ENCODE data around the gene FMNL1. TPM values are rescaled to one million over a fixed set of nuclear protein-coding genes. Genes with fewer than 3 reads are reported as not detected.
A peak's percentile ranks its signal among the peaks of the same experiment; 100 is the strongest.

The FMNL1 gene
- polyA plus RNA-seq, 1 donor (not counting 4 experiments of a cell fraction or from before 2014, with no cell fraction given) = 0.46 TPM

GRCh38 chr17:45279898-45280297 is 58.2 kb downstream of the FMNL1 start:
- Histone ChIP-seq H3K4me3 (ENCODE audit: control insufficient read depth in 2 of 3, extremely low read depth in 1 of 3, insufficient read depth in 2 of 3, low read depth in 1 of 3, low read length in 3 of 3) (no peak overlapping the region), H3K79me2 (ENCODE audit: control insufficient read depth, insufficient read depth, low read length) (peaks cover 8% of the 10 kb centered on the region), H4K20me1 (ENCODE audit: control insufficient read depth, extremely low read depth, insufficient read depth, low read length) (no peaks in the 10 kb centered on the region), H3K9ac (ENCODE audit: control insufficient read depth, extremely low read depth, insufficient read depth, low read length) (no peak overlapping the region), H3K9me3 (ENCODE audit: control insufficient read depth, low read depth, low read length) (no peaks in the 10 kb centered on the region), H3K27me3 (ENCODE audit: control insufficient read depth, extremely low read depth, insufficient read depth, low read length) (no peaks in the 10 kb centered on the region), H2AFZ (ENCODE audit: control insufficient read depth, low read length) (no peak overlapping the region), H3K4me1 (ENCODE audit: control insufficient read depth, extremely low read depth, insufficient read depth, low read length) (peaks cover 18% of the 10 kb centered on the region), H3K36me3 (ENCODE audit: control insufficient read depth in 2 of 2, extremely low read depth in 1 of 2, insufficient read depth in 2 of 2, low read length in 2 of 2) (peaks cover 24 to 38% of the 10 kb centered on the region in 2 experiments), H3K9me1 (ENCODE audit: control insufficient read depth, extremely low read depth, insufficient read depth, low read length) (no peaks in the 10 kb centered on the region), H3K27ac (ENCODE audit: control insufficient read depth, insufficient read depth, low read length) (no peak overlapping the region), H3K4me2 (ENCODE audit: control insufficient read depth, extremely low read depth, insufficient read depth, low read depth, low read length) (no peak overlapping the region)
- DNase-seq (ENCODE audit: low read depth, low spot score) (no peak), FAIRE-seq (no peak)
- dilution Hi-C loops (cut with MboI; ENCODE audit: extremely low pct_ligation_motif_present, low sequenced_read_pairs) = no loop called here
- TF ChIP-seq EZH2 (IDR thresholded peaks at IDR 0.05; ENCODE audit: low read length) (no peak), CTCF (optimal IDR thresholded peaks at IDR 0.05 in 1 of 3, IDR thresholded peaks at IDR 0.05 in 1 of 3, conservative IDR thresholded peaks at IDR 0.05 in 1 of 3; ENCODE audit: extremely low read depth in 1 of 3, insufficient read depth in 2 of 3, low read length in 3 of 3) (no peak)

GRCh38 chr17:45282683-45283644 is 61.3 kb downstream of the FMNL1 start:
- Histone ChIP-seq H2AFZ (ENCODE audit: control insufficient read depth, low read length) (no peak overlapping the region), H3K4me2 (ENCODE audit: control insufficient read depth, extremely low read depth, insufficient read depth, low read depth, low read length) (no peak overlapping the region), H3K9me3 (ENCODE audit: control insufficient read depth, low read depth, low read length) (no peaks in the 10 kb centered on the region), H3K9me1 (ENCODE audit: control insufficient read depth, extremely low read depth, insufficient read depth, low read length) (no peaks in the 10 kb centered on the region), H3K36me3 (ENCODE audit: control insufficient read depth in 2 of 2, extremely low read depth in 1 of 2, insufficient read depth in 2 of 2, low read length in 2 of 2) (peaks cover 30 to 55% of the 10 kb centered on the region in 2 experiments), H3K27me3 (ENCODE audit: control insufficient read depth, extremely low read depth, insufficient read depth, low read length) (no peaks in the 10 kb centered on the region), H3K9ac (ENCODE audit: control insufficient read depth, extremely low read depth, insufficient read depth, low read length) (no peak overlapping the region), H3K4me3 (ENCODE audit: control insufficient read depth in 2 of 3, extremely low read depth in 1 of 3, insufficient read depth in 2 of 3, low read depth in 1 of 3, low read length in 3 of 3) (no peak overlapping the region), H4K20me1 (ENCODE audit: control insufficient read depth, extremely low read depth, insufficient read depth, low read length) (no peaks in the 10 kb centered on the region), H3K4me1 (ENCODE audit: control insufficient read depth, extremely low read depth, insufficient read depth, low read length) (peaks cover 13% of the 10 kb centered on the region), H3K27ac (ENCODE audit: control insufficient read depth, insufficient read depth, low read length) (peak overlapping the region; percentile 26), H3K79me2 (ENCODE audit: control insufficient read depth, insufficient read depth, low read length) (peaks cover 8% of the 10 kb centered on the region)
- DNase-seq (ENCODE audit: low read depth, low spot score) (no peak), FAIRE-seq (no peak)
- TF ChIP-seq CTCF (optimal IDR thresholded peaks at IDR 0.05 in 1 of 3, IDR thresholded peaks at IDR 0.05 in 1 of 3, conservative IDR thresholded peaks at IDR 0.05 in 1 of 3; ENCODE audit: extremely low read depth in 1 of 3, insufficient read depth in 2 of 3, low read length in 3 of 3) = no peak
- no peak for TF ChIP-seq EZH2 (IDR thresholded peaks at IDR 0.05; ENCODE audit: low read length)
- dilution Hi-C loops (cut with MboI; ENCODE audit: extremely low pct_ligation_motif_present, low sequenced_read_pairs) = no loop called here
